Gastroesophageal sphincter (tissue), 4 donors: Measurements from ENCODE around the gene SLC35F4. TPM values are rescaled to one million over a fixed set of nuclear protein-coding genes. Genes with fewer than 3 reads are reported as not detected.

Experiments used
- ATAC-seq: fragments of 150-250 bp; one replicate; pipeline ENCODE4 v1.9.1; 2016; ENCODE audit warnings: mild to moderate bottlenecking, moderate library complexity
- H3K27ac ChIP-seq, 4 donors: fragments of 200-600 bp; sonication (generic) in 3 of 4; 1 replicate in 3 of 4; 2 replicates in 1 of 4; pipeline ENCODE4 v1.5.1; 2016 to 2019
- H3K27me3 ChIP-seq: fragments of 200-600 bp; sonication (generic); one replicate; pipeline ENCODE4 v1.5.1; 2019
- H3K36me3 ChIP-seq, 2 donors: fragments of 200-600 bp; sonication (generic); one replicate each; pipeline ENCODE4 v1.5.1; 2019; ENCODE audit warnings: control low read depth in 1 of 2
- H3K4me1 ChIP-seq, 3 donors: fragments of 200-600 bp; sonication (generic); 1 replicate in 2 of 3; 2 replicates in 1 of 3; pipeline ENCODE4 v1.5.1; 2016 to 2019; ENCODE audit warnings: control low read depth in 2 of 3
- H3K4me3 ChIP-seq, 2 donors: fragments of 200-600 bp; sonication (generic); one replicate each; pipeline ENCODE4 v1.5.1; 2019; ENCODE audit warnings: mild to moderate bottlenecking in 1 of 2, moderate library complexity in 1 of 2
- H3K9me3 ChIP-seq, 3 donors: fragments of 200-600 bp; sonication (generic); one replicate each; pipeline ENCODE4 v1.5.1; 2017 to 2019; ENCODE audit warnings: control low read depth in 2 of 3
- CTCF ChIP-seq, 4 experiments: fragments of 200-600 bp in 2 of 4; fragments of 450-650 bp in 2 of 4; sonication (generic) in 1 of 4; IDR thresholded peaks; one replicate each; pipeline ENCODE4 v1.5.1; 2017 to 2019; ENCODE audit warnings: antibody characterized with exemption in 4 of 4, mild to moderate bottlenecking in 2 of 4, moderate library complexity in 2 of 4
- EP300 ChIP-seq: sonication (generic); formaldehyde crosslinking; IDR thresholded peaks from one replicate; pipeline ENCODE4 v1.6.1; 2017; ENCODE audit warnings: antibody characterized with exemption, mild to moderate bottlenecking
- POLR2A ChIP-seq, 2 donors: fragments of 450-650 bp; IDR thresholded peaks; one replicate each; pipeline ENCODE4 v1.6.1; 2017; ENCODE audit warnings: antibody characterized with exemption in 2 of 2, mild to moderate bottlenecking in 2 of 2, moderate library complexity in 1 of 2
- POLR2AphosphoS5 ChIP-seq: sonication (generic); formaldehyde crosslinking; IDR thresholded peaks from one replicate; pipeline ENCODE4 v1.6.1; 2017; ENCODE audit warnings: antibody characterized with exemption
- WGBS, 2 donors: methylation state at CpG; one replicate each; pipeline ENCODE4 v1.1.5; 2018; ENCODE audit warnings: low coverage in 1 of 2; 5-methylcytosine and 5-hydroxymethylcytosine counted together
- total RNA-seq, 4 donors: library from RNA; depleted of rRNA; stranded (reverse); fragments of >200 nt; gene quantifications; one replicate each; pipeline ENCODE4 v1.1.0, GENCODE V29; 2016

The SLC35F4 gene
- total RNA-seq, 4 donors from 2014 or later = not detected

GRCh38 chr14:57846596-57846995, 19.3 kb downstream of the SLC35F4 start:
- TF ChIP-seq POLR2A (IDR thresholded peaks at IDR 0.05) (no peak), EP300 (no peak), POLR2AphosphoS5 (no peak)
- Histone ChIP-seq H3K27me3 (no peaks in the 10 kb centered on the region), H3K9me3 (no peaks in the 10 kb centered on the region), H3K4me3 (no peak overlapping the region), H3K36me3 (no peaks in the 10 kb centered on the region), H3K27ac (no peak overlapping the region), H3K4me1 (peaks cover 0 to 16% (median 0%) of the 10 kb centered on the region in 3 donors)
- ATAC-seq = no peak
- 10 to 29% methylated on average over 2 of the region's 2 CpGs for whole genome bisulfite sequencing, 2 donors

GRCh38 chr14:57845802-57846531, 19.9 kb downstream of the SLC35F4 start:
- TF ChIP-seq CTCF (IDR thresholded peaks at IDR 0.05) (no peak), EP300 (no peak), POLR2A (IDR thresholded peaks at IDR 0.05) (no peak), POLR2AphosphoS5 (no peak)
- ATAC-seq = no peak
- no peaks in the 10 kb centered on the region for H3K36me3 ChIP-seq
- no peak overlapping the region for H3K27ac ChIP-seq
- 31 to 53% methylated on average over 3 of the region's 3 CpGs for WGBS, 2 donors
- H3K27me3 ChIP-seq = no peaks in the 10 kb centered on the region
- H3K4me3 ChIP-seq = no peak overlapping the region
- peaks cover 0 to 16% (median 0%) of the 10 kb centered on the region in 3 donors for H3K4me1 ChIP-seq
- H3K9me3 ChIP-seq = no peaks in the 10 kb centered on the region

- no peak overlapping the region for H3K27ac ChIP-seq
- H3K9me3 ChIP-seq = no peaks in the 10 kb centered on the region
- WGBS, 2 donors = 74 to 96% methylated on average over 3 of the region's 3 CpGs
- H3K4me3 ChIP-seq = no peak overlapping the region
- peaks cover 0 to 16% (median 0%) of the 10 kb centered on the region in 3 donors for H3K4me1 ChIP-seq
- no peaks in the 10 kb centered on the region for H3K36me3 ChIP-seq
- ATAC-seq = no peak
- TF ChIP-seq EP300 (no peak), POLR2A (IDR thresholded peaks at IDR 0.05) (no peak), CTCF (IDR thresholded peaks at IDR 0.05) (no peak)
- H3K27me3 ChIP-seq = no peaks in the 10 kb centered on the region
These were observed 20.6 kb downstream of the SLC35F4 start for GRCh38 chr14:57845316-57845715.

- Histone ChIP-seq H3K9me3 (no peaks in the 10 kb centered on the region), H3K4me1 (peaks cover 4 to 28% (median 6%) of the 10 kb centered on the region in 3 donors), H3K27me3 (no peaks in the 10 kb centered on the region), H3K4me3 (no peak overlapping the region), H3K27ac (no peak overlapping the region), H3K36me3 (no peaks in the 10 kb centered on the region)
- no peak for ATAC-seq
- no peak for TF ChIP-seq CTCF (IDR thresholded peaks at IDR 0.05)
- no peak for TF ChIP-seq POLR2A (IDR thresholded peaks at IDR 0.05)
- no peak for TF ChIP-seq EP300
- TF ChIP-seq POLR2AphosphoS5 = no peak
- WGBS, 2 donors = 92 to 95% methylated on average over 8 of the region's 8 CpGs
These were observed 28.6 kb downstream of the SLC35F4 start for GRCh38 chr14:57837267-57837666.

- no peak for TF ChIP-seq POLR2AphosphoS5
- no peak for TF ChIP-seq POLR2A (IDR thresholded peaks at IDR 0.05)
- no peak for TF ChIP-seq CTCF (IDR thresholded peaks at IDR 0.05)
- TF ChIP-seq EP300 = no peak
- Histone ChIP-seq H3K36me3 (no peaks in the 10 kb centered on the region), H3K27ac (no peak overlapping the region), H3K9me3 (no peaks in the 10 kb centered on the region), H3K27me3 (no peaks in the 10 kb centered on the region), H3K4me3 (no peak overlapping the region), H3K4me1 (peaks cover 4 to 28% (median 6%) of the 10 kb centered on the region in 3 donors)
- no peak for ATAC-seq
- WGBS, 2 donors = 70 to 73% methylated on average over 2 of the region's 2 CpGs
These were observed 30.1 kb downstream of the SLC35F4 start for GRCh38 chr14:57835766-57836165.
